IMR-90 (cell line): ENCODE measurements around the gene PRR4. TPM values are rescaled to one million over a fixed set of nuclear protein-coding genes. Genes with fewer than 3 reads are reported as not detected.

Source experiments
- ATAC-seq: fragments of 200-7000 bp; cut with Tn5 transposase; 2 replicates; pipeline ENCODE4 v1.9.1; 2020; ENCODE audit warnings: low read depth, mild to moderate bottlenecking, moderate library complexity
- BruUV-seq: library from RNA; stranded (reverse); fragments of 400-500 nt; replicated peaks from 2 replicates; lab custom pipeline; 2021; lab: Mats Ljungman, UMichigan
- CTCF ChIA-PET: fragments of 300-600 bp; formaldehyde crosslinking; extraction: SDS; loops from one replicate; lab custom pipeline; 2021; ENCODE audit warnings: antibody characterized with exemption; lab: Yijun Ruan, JAX
- POLR2A ChIA-PET: fragments of 300-600 bp; sonication (Branson Sonifier 250); formaldehyde crosslinking; loops from one replicate; lab custom pipeline; 2022; ENCODE audit warnings: antibody characterized with exemption; ENCODE audit not compliant: unreplicated experiment; lab: Charles Lee
- DNase-seq: peaks from one replicate; pipeline ENCODE4 v3.0.0; 2013
- H2AFZ ChIP-seq: replicated peaks from 2 replicates; pipeline ENCODE3; 2013; ENCODE audit warnings: low read length, mild to moderate bottlenecking; ENCODE audit not compliant: poor library complexity
- H2AK5ac ChIP-seq: 2 replicates; pipeline ENCODE4 v1.6.1; 2013; ENCODE audit warnings: low read depth, low read length, inconsistent platforms
- H2AK9ac ChIP-seq: replicated peaks from 2 replicates; pipeline ENCODE3; 2013; ENCODE audit warnings: mild to moderate bottlenecking, low read depth, low read length, moderate library complexity; ENCODE audit not compliant: poor library complexity
- H2BK120ac ChIP-seq: 2 replicates; pipeline ENCODE4 v1.6.1; 2013; ENCODE audit warnings: low read depth, low read length, inconsistent platforms
- H2BK15ac ChIP-seq: 3 replicates; pipeline ENCODE4 v1.6.1; 2013; ENCODE audit warnings: low read depth, low read length, inconsistent platforms
- H2BK20ac ChIP-seq: 2 replicates; pipeline ENCODE4 v1.6.1; 2013; ENCODE audit warnings: low read depth, mild to moderate bottlenecking, inconsistent platforms, low read length, moderate library complexity
- H2BK5ac ChIP-seq: 2 replicates; pipeline ENCODE4 v1.6.1; 2013; ENCODE audit warnings: mild to moderate bottlenecking, low read depth, low read length, inconsistent platforms; ENCODE audit not compliant: poor library complexity, severe bottlenecking
- H3K14ac ChIP-seq: replicated peaks from 2 replicates; pipeline ENCODE4 v1.6.1; 2013; ENCODE audit warnings: low read depth, low read length, inconsistent platforms
- H3K18ac ChIP-seq: 2 replicates; pipeline ENCODE4 v1.6.1; 2013; ENCODE audit warnings: low read depth, low read length, control low read depth
- H3K23ac ChIP-seq: 2 replicates; pipeline ENCODE4 v1.6.1; 2013; ENCODE audit warnings: low read depth, low read length, inconsistent platforms
- H3K27ac ChIP-seq: 2 replicates; pipeline ENCODE4 v1.5.1; 2013; ENCODE audit warnings: mild to moderate bottlenecking, control low read depth, low read length; ENCODE audit not compliant: insufficient read depth
- H3K27me3 ChIP-seq: 2 replicates; pipeline ENCODE4 v1.6.1; 2013; ENCODE audit warnings: low read length; ENCODE audit not compliant: control insufficient read depth, insufficient read depth
- H3K36me3 ChIP-seq: 2 replicates; pipeline ENCODE4 v1.6.1; 2013; ENCODE audit warnings: low read length, mixed read lengths; ENCODE audit not compliant: control insufficient read depth, insufficient read depth
- H3K4ac ChIP-seq: 2 replicates; pipeline ENCODE4 v1.6.1; 2013; ENCODE audit warnings: low read depth, low read length, inconsistent platforms
- H3K4me1 ChIP-seq: 2 replicates; pipeline ENCODE4 v1.6.1; 2013; ENCODE audit warnings: low read length, mixed read lengths; ENCODE audit not compliant: control insufficient read depth, insufficient read depth
- H3K4me2 ChIP-seq: 2 replicates; pipeline ENCODE4 v1.6.1; 2013; ENCODE audit warnings: low read depth, mild to moderate bottlenecking, control low read depth, low read length, moderate library complexity
- H3K4me3 ChIP-seq: 2 replicates; pipeline ENCODE4 v1.5.1; 2013; ENCODE audit warnings: low read depth, mild to moderate bottlenecking, control low read depth, low read length, moderate library complexity; ENCODE audit not compliant: insufficient read depth
- H3K56ac ChIP-seq: 2 replicates; pipeline ENCODE4 v1.6.1; 2013; ENCODE audit warnings: low read length, inconsistent platforms; ENCODE audit not compliant: insufficient read depth; ENCODE audit errors: extremely low read depth
- H3K79me1 ChIP-seq, 2 experiments: 2 replicates each; pipeline ENCODE4 v1.6.1; 2013; ENCODE audit warnings: low read length in 2 of 2, inconsistent platforms in 1 of 2, low read depth in 1 of 2
- H3K9ac ChIP-seq: 2 replicates; pipeline ENCODE4 v1.6.1; 2013; ENCODE audit warnings: low read depth, low read length, control low read depth
- H3K9me1 ChIP-seq: 2 replicates; pipeline ENCODE4 v1.6.1; 2013; ENCODE audit warnings: low read length, inconsistent platforms; ENCODE audit not compliant: insufficient read depth
- H3K9me3 ChIP-seq: 2 replicates; pipeline ENCODE4 v1.6.1; 2013; ENCODE audit warnings: low read length; ENCODE audit not compliant: control insufficient read depth, insufficient read depth
- H4K20me1 ChIP-seq: 2 replicates; pipeline ENCODE4 v1.6.1; 2013; ENCODE audit warnings: low read length, inconsistent platforms; ENCODE audit not compliant: insufficient read depth
- H4K5ac ChIP-seq: 2 replicates; pipeline ENCODE4 v1.6.1; 2013; ENCODE audit warnings: mild to moderate bottlenecking, low read depth, low read length, control low read depth
- H4K8ac ChIP-seq, 2 experiments: 2 replicates each; pipeline ENCODE4 v1.6.1; 2013; ENCODE audit warnings: low read depth in 2 of 2, low read length in 2 of 2, control low read depth in 1 of 2, inconsistent platforms in 1 of 2
- H4K91ac ChIP-seq: 2 replicates; pipeline ENCODE4 v1.6.1; 2013; ENCODE audit warnings: low read depth, low read length, inconsistent platforms; ENCODE audit not compliant: insufficient read depth
- USF2 ChIP-seq: fragments of 150-350 bp; IDR thresholded peaks from 2 replicates; pipeline ENCODE4 v1.6.1; 2017; ENCODE audit warnings: mild to moderate bottlenecking, antibody characterized with exemption, low read length, low read depth
- WGBS, 2 experiments: methylation state at CpG; one replicate each; pipeline versions ENCODE4 v1.1.5 to v1.1.7; 2013; ENCODE audit warnings: missing lambda C conversion rate in 2 of 2; ENCODE audit not compliant: insufficient read length in 1 of 2; ENCODE audit errors: extremely low coverage in 2 of 2; 5-methylcytosine and 5-hydroxymethylcytosine counted together
- dilution Hi-C: fragments of 300-500 bp; cut with HindIII; formaldehyde crosslinking; loops from one replicate; pipeline ENCODE4 v1.14.3; 2018; ENCODE audit warnings: low sequenced_read_pairs; ENCODE audit not compliant: unreplicated experiment
- in situ Hi-C: fragments of 300-500 bp; cut with MboI; formaldehyde crosslinking; loops from 3 replicates; pipeline ENCODE4 v1.14.3; 2019; ENCODE audit warnings: low sequenced_read_pairs, inconsistent platforms, mixed read lengths
- intact Hi-C: fragments of 100-400 bp; cut with micrococcal nuclease; formaldehyde crosslinking; loops from 2 replicates; pipeline ENCODE4 v1.10.0; 2022
- polyA plus RNA-seq, 3 experiments: library from polyadenylated mRNA; depleted of rRNA; stranded (reverse); fragments of >200 nt; gene quantifications; 2 replicates each; pipeline ENCODE4 v1.2.3, GENCODE V29; 2012; ENCODE audit warnings: low replicate concordance in 1 of 3
- total RNA-seq: library from RNA; depleted of rRNA; stranded (reverse); fragments of >200 nt; gene quantifications from 2 replicates; pipeline ENCODE4 v1.2.3, GENCODE V29; 2012

Gene PRR4
- total and polyA plus RNA-seq, 2 of the 4 experiments (the other 2 are of a cell fraction) = 0.72 to 1.9 TPM

- H3K9me3 ChIP-seq = no peaks in the 10 kb centered on the region
- no peak overlapping the region for H3K14ac ChIP-seq
- H4K5ac ChIP-seq = no peak overlapping the region
- no peak overlapping the region for H3K23ac ChIP-seq
- H2BK5ac ChIP-seq = no peak overlapping the region
- H3K9ac ChIP-seq = no peak overlapping the region
- no peak overlapping the region for H2BK15ac ChIP-seq
- CTCF ChIA-PET = no interaction called here
- no peak overlapping the region for H3K27ac ChIP-seq
- no peak overlapping the region for H3K4ac ChIP-seq
- no peaks in the 10 kb centered on the region; the same call in 1 of the 2 replicates for H3K27me3 ChIP-seq
- intact Hi-C loops (no loop called here), in situ Hi-C loops (no loop called here), dilution Hi-C loops (no loop called here)
- BruUV-seq = no TSS peak
- ATAC-seq = no peak
- H4K20me1 ChIP-seq = no peaks in the 10 kb centered on the region
- WGBS, 2 experiments = no CpG with 5 or more reads among the region's 3 CpGs
- no peak overlapping the region for H3K18ac ChIP-seq
- H4K8ac ChIP-seq = no peak overlapping the region
- TF ChIP-seq USF2 = no peak
- no peaks in the 10 kb centered on the region for H3K79me1 ChIP-seq
- POLR2A ChIA-PET = no interaction called here
- no peak overlapping the region for H2BK120ac ChIP-seq
- no peak overlapping the region for H2AFZ ChIP-seq
- H3K9me1 ChIP-seq = no peaks in the 10 kb centered on the region
- H2AK5ac ChIP-seq = no peak overlapping the region
- no peak for DNase-seq
- no peak overlapping the region for H2BK20ac ChIP-seq
- no peak overlapping the region for H3K4me2 ChIP-seq
- no peak overlapping the region for H2AK9ac ChIP-seq
- no peak overlapping the region for H3K56ac ChIP-seq
- H4K91ac ChIP-seq = no peak overlapping the region
- no peaks in the 10 kb centered on the region for H3K4me1 ChIP-seq
- no peak overlapping the region for H3K4me3 ChIP-seq
- no peaks in the 10 kb centered on the region for H3K36me3 ChIP-seq
These were observed 37.3 kb downstream of the PRR4 start for GRCh38 chr12:10811883-10812536.
